Right atrium auricular region (tissue), 2 donors: Measurements from ENCODE around the gene PHLDB3. TPM values are rescaled to one million over a fixed set of nuclear protein-coding genes. Genes with fewer than 3 reads are reported as not detected.

Experiments used
- DNase-seq: peaks from one replicate; pipeline ENCODE4 v3.0.0-alpha.2; 2019; ENCODE audit warnings: low spot score
- H3K27ac ChIP-seq, 2 donors: fragments of 200-600 bp; sonication (generic); 1 replicate in 1 of 2; 2 replicates in 1 of 2; pipeline ENCODE4 v1.5.1; 2016 to 2019
- H3K27me3 ChIP-seq, 2 donors: fragments of 200-600 bp; sonication (generic); one replicate each; pipeline versions ENCODE4 v1.5.1 to v1.6.0; 2017 to 2019
- H3K36me3 ChIP-seq: fragments of 200-600 bp; sonication (generic); one replicate; pipeline ENCODE4 v1.5.1; 2016
- H3K4me1 ChIP-seq, 2 donors: fragments of 200-600 bp; sonication (generic); one replicate each; pipeline versions ENCODE4 v1.5.1 to v1.6.0; 2017 to 2019
- H3K4me3 ChIP-seq, 2 donors: fragments of 200-600 bp; sonication (generic); 1 replicate in 1 of 2; 2 replicates in 1 of 2; pipeline ENCODE4 v1.5.1; 2017 to 2019; ENCODE audit warnings: mild to moderate bottlenecking in 1 of 2, moderate library complexity in 1 of 2
- H3K9me3 ChIP-seq, 2 donors: fragments of 200-600 bp; sonication (generic); one replicate each; pipeline ENCODE4 v1.5.1; 2019
- total RNA-seq, 2 donors: library from RNA; depleted of rRNA; stranded (reverse); fragments of >200 nt; gene quantifications; one replicate each; pipeline ENCODE4 v1.1.0, GENCODE V29; 2016
- TF ChIP-seq, protein P1 (sequence below), 2 donors: fragments of 200-600 bp; sonication (generic); IDR thresholded peaks; one replicate each; pipeline ENCODE4 v1.5.1; 2019; ENCODE audit warnings: antibody characterized with exemption in 2 of 2

The PHLDB3 gene
- total RNA-seq, 2 donors from 2014 or later, result 3.6 to 7.7 TPM

DNA sequence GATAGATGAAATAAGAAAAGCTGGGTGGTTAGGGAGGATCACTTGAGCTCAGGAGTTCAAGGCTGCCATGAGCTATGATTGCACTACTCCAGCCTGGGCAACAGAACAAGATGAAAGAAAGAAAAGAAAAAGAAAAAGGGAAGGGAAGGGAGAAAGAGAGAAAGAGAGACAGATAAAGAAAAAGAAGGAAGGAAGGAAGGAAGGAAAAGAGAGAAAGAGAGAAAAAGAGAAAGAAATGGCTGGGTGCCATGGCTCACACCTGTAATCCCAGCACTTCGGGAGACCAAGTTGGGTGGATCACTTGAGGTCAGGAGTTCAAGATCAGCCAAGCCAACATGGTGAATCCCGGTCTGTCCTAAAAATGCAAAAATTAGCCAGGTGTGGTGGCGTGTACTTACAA is 68.8 kb downstream of the PHLDB3 start:
- Histone ChIP-seq H3K4me1 (peaks cover 0 to 13% of the 10 kb centered on the region in 2 donors), H3K36me3 (no peaks in the 10 kb centered on the region), H3K27ac (no peak overlapping the region), H3K27me3 (no peaks in the 10 kb centered on the region), H3K9me3 (no peaks in the 10 kb centered on the region), H3K4me3 (no peak overlapping the region)
- TF ChIP-seq, protein P1, sequence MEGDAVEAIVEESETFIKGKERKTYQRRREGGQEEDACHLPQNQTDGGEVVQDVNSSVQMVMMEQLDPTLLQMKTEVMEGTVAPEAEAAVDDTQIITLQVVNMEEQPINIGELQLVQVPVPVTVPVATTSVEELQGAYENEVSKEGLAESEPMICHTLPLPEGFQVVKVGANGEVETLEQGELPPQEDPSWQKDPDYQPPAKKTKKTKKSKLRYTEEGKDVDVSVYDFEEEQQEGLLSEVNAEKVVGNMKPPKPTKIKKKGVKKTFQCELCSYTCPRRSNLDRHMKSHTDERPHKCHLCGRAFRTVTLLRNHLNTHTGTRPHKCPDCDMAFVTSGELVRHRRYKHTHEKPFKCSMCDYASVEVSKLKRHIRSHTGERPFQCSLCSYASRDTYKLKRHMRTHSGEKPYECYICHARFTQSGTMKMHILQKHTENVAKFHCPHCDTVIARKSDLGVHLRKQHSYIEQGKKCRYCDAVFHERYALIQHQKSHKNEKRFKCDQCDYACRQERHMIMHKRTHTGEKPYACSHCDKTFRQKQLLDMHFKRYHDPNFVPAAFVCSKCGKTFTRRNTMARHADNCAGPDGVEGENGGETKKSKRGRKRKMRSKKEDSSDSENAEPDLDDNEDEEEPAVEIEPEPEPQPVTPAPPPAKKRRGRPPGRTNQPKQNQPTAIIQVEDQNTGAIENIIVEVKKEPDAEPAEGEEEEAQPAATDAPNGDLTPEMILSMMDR (IDR thresholded peaks at IDR 0.05), result no peak
- DNase-seq, result no peak

DNA sequence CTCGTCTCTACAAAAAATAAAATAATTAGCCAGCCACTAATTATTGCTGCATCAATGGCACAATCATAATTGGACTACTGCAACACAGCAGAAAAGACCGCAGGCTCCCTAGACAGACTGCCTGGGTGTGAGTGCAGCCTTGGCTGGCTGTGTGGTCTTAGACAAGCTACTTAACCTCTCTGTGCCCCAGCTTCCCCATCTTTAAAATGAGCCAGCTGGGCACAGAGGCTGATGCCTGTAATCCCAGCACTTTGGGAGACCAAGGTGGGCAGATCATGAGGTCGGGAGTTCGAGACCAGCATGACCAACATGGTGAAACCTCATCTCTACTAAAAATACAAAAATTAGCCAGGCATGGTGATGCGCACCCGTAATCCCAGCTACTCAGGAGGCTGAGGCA is 70.9 kb downstream of the PHLDB3 start:
- TF ChIP-seq, protein P1 (IDR thresholded peaks at IDR 0.05), result no peak

GRCh38 chr19:43433358-43433673 is 71.2 kb downstream of the PHLDB3 start:
- DNase-seq, result no peak
- Histone ChIP-seq H3K36me3 (no peaks in the 10 kb centered on the region), H3K27me3 (no peaks in the 10 kb centered on the region), H3K9me3 (no peaks in the 10 kb centered on the region), H3K27ac (no peak overlapping the region), H3K4me1 (peaks cover 0 to 2% of the 10 kb centered on the region in 2 donors), H3K4me3 (no peak overlapping the region)
- TF ChIP-seq, protein P1 (IDR thresholded peaks at IDR 0.05), result no peak

More for the DNA sequence above, 70.9 kb downstream of the PHLDB3 start:
- no peaks in the 10 kb centered on the region for H3K36me3 ChIP-seq
- DNase-seq, result no peak
- peaks cover 0 to 6% of the 10 kb centered on the region in 2 donors for H3K4me1 ChIP-seq
- H3K27ac ChIP-seq, result no peak overlapping the region
- H3K4me3 ChIP-seq, result no peak overlapping the region
- H3K27me3 ChIP-seq, result no peaks in the 10 kb centered on the region
- H3K9me3 ChIP-seq, result no peaks in the 10 kb centered on the region

- no peak overlapping the region for H3K27ac ChIP-seq
- no peak for DNase-seq
- no peaks in the 10 kb centered on the region for H3K9me3 ChIP-seq
- no peaks in the 10 kb centered on the region for H3K27me3 ChIP-seq
- H3K4me1 ChIP-seq, result no peaks in the 10 kb centered on the region
- H3K36me3 ChIP-seq, result no peaks in the 10 kb centered on the region
- TF ChIP-seq, protein P1 (IDR thresholded peaks at IDR 0.05), result no peak
- H3K4me3 ChIP-seq, result no peak overlapping the region
Measured at GRCh38 chr19:43430976-43431375, 73.6 kb downstream of the PHLDB3 start.

DNA sequence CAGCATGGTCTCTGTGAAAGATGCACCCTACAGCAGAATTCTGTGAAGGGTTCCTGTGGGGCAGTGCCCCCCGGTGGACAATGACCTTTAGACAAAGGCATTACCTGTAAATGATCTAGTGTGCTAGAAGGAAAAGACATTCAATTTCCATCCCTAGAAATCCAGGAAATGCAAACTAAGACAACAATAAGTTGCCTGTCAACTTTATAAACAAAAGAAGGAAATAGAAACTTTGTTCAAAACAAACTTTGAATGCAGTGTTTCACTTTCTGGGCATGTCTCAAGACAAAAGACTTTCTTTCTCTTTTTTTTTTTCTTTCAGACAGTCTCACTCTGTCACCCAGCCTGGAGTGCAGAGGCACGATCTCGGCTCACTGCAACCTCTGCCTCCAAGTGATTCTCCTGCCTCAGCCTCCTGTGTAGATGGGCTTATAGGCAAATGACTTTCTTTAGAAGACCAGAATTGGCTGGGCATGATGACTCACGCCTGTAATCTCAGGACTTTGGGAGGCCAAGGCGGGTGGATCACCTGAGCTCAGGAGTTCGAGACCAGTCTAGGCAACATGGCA is 74.3 kb downstream of the PHLDB3 start:
- Histone ChIP-seq H3K27me3 (no peaks in the 10 kb centered on the region), H3K4me1 (no peaks in the 10 kb centered on the region), H3K36me3 (no peaks in the 10 kb centered on the region), H3K4me3 (no peak overlapping the region), H3K27ac (no peak overlapping the region), H3K9me3 (no peaks in the 10 kb centered on the region)
- TF ChIP-seq, protein P1 (IDR thresholded peaks at IDR 0.05), result no peak
- DNase-seq, result no peak

DNA sequence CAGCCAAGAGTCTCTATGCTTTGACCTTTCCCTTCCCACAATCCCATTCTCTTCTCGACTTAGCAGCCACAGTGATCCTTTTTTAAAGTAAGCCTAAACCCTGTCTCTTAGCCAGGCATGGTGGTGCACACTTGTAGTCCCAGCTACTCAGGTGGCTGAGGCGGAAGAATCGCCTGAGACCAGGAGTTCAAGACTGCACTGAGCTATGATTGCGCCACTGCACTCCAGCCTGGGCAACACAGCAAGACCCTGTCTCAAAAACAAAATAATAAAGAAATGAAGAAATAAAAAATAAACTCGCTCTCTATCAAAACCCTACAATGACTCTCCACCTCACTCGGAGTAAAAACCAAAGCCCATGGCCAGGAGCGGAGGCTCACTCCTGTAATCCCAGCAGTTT is 75.2 kb downstream of the PHLDB3 start:
- no peak overlapping the region for H3K4me3 ChIP-seq
- no peaks in the 10 kb centered on the region for H3K4me1 ChIP-seq
- H3K36me3 ChIP-seq, result no peaks in the 10 kb centered on the region
- no peaks in the 10 kb centered on the region for H3K27me3 ChIP-seq
- TF ChIP-seq, protein P1 (IDR thresholded peaks at IDR 0.05), result no peak
- H3K27ac ChIP-seq, result no peak overlapping the region
- DNase-seq, result no peak
- no peaks in the 10 kb centered on the region for H3K9me3 ChIP-seq
